GM19193 (cell line): ENCODE results near the gene ZFAND3.

Source experiments
- POLR2A ChIP-seq: IDR thresholded peaks from 4 replicates; pipeline ENCODE4 v1.6.1; 2011; ENCODE audit not compliant: insufficient read depth, insufficient read length; ENCODE audit errors: extremely low read depth

ZFAND3 gene

GRCh38 chr6:38143191-38144150, 323.9 kb downstream of the ZFAND3 start:
- TF ChIP-seq POLR2A: no peak

- no peak for TF ChIP-seq POLR2A
Measured at GRCh38 chr6:38144365-38144945, 324.9 kb downstream of the ZFAND3 start.

GRCh38 chr6:38146021-38146733, 326.6 kb downstream of the ZFAND3 start:
- TF ChIP-seq POLR2A: no peak

GRCh38 chr6:38146734-38147027, 327.2 kb downstream of the ZFAND3 start:
- TF ChIP-seq POLR2A: no peak

- TF ChIP-seq POLR2A: no peak
Measured at GRCh38 chr6:38148606-38149005, 329.1 kb downstream of the ZFAND3 start.

- TF ChIP-seq POLR2A: no peak
Measured at GRCh38 chr6:38149531-38149930, 330.0 kb downstream of the ZFAND3 start.

GRCh38 chr6:38150021-38150420, 330.5 kb downstream of the ZFAND3 start:
- TF ChIP-seq POLR2A: no peak

GRCh38 chr6:38150681-38151296, 331.3 kb downstream of the ZFAND3 start:
- TF ChIP-seq POLR2A: no peak

GRCh38 chr6:38151580-38152500, 332.3 kb downstream of the ZFAND3 start:
- no peak for TF ChIP-seq POLR2A

GRCh38 chr6:38152620-38153019, 333.1 kb downstream of the ZFAND3 start:
- no peak for TF ChIP-seq POLR2A

GRCh38 chr6:38153076-38153797, 333.7 kb downstream of the ZFAND3 start:
- TF ChIP-seq POLR2A: no peak

GRCh38 chr6:38153798-38154345, 334.3 kb downstream of the ZFAND3 start:
- TF ChIP-seq POLR2A: no peak

GRCh38 chr6:38154731-38155130, 335.2 kb downstream of the ZFAND3 start:
- TF ChIP-seq POLR2A: no peak
